MCF 10A (cell line): Measurements from ENCODE around the gene SNAI1. TPM values are rescaled to one million over a fixed set of nuclear protein-coding genes. Genes with fewer than 3 reads are reported as not detected.

Experiments
- BruUV-seq: library from RNA; stranded (reverse); fragments of 400-500 nt; replicated peaks from 2 replicates; lab custom pipeline; 2021; lab: Mats Ljungman, UMichigan
- CTCF ChIA-PET: fragments of 300-600 bp; sonication (Branson Sonifier 250); formaldehyde crosslinking; extraction: SDS; loops from one replicate; lab custom pipeline; 2021; ENCODE audit warnings: antibody characterized with exemption, inconsistent platforms; lab: Yijun Ruan, JAX
- POLR2A ChIA-PET: fragments of 300-600, 350-650 bp; sonication (Branson Sonifier 250); formaldehyde crosslinking; extraction: SDS; loops from one replicate; lab custom pipeline; 2020; ENCODE audit warnings: antibody characterized with exemption, inconsistent platforms; lab: Yijun Ruan, JAX
- DNase-seq: peaks from one replicate; pipeline ENCODE4 v3.0.0-alpha.2; 2018; ENCODE audit not compliant: unreplicated experiment
- H3K27ac Mint-ChIP-seq: one replicate; pipeline ENCODE4 v1.8.0; 2022; ENCODE audit warnings: mild to moderate bottlenecking, low read depth, mixed read lengths; ENCODE audit not compliant: unreplicated experiment
- H3K27me3 Mint-ChIP-seq: one replicate; pipeline ENCODE4 v1.8.0; 2022; ENCODE audit warnings: mixed read lengths; ENCODE audit not compliant: insufficient read depth, unreplicated experiment
- H3K36me3 Mint-ChIP-seq: one replicate; pipeline ENCODE4 v1.8.0; 2022; ENCODE audit warnings: mild to moderate bottlenecking, moderate library complexity, mixed read lengths; ENCODE audit not compliant: insufficient read depth, unreplicated experiment
- H3K4me1 Mint-ChIP-seq: one replicate; pipeline ENCODE4 v1.8.0; 2022; ENCODE audit warnings: mixed read lengths; ENCODE audit not compliant: insufficient read depth, unreplicated experiment
- H3K4me3 Mint-ChIP-seq: one replicate; pipeline ENCODE4 v1.8.0; 2022; ENCODE audit warnings: mild to moderate bottlenecking, moderate library complexity, mixed read lengths; ENCODE audit not compliant: unreplicated experiment
- H3K9me3 Mint-ChIP-seq: one replicate; pipeline ENCODE4 v1.8.0; 2022; ENCODE audit warnings: mixed read lengths; ENCODE audit not compliant: unreplicated experiment
- intact Hi-C: fragments of 100-400 bp; cut with micrococcal nuclease; formaldehyde crosslinking; loops from 2 replicates; pipeline ENCODE4 v1.14.1; 2022
- total RNA-seq: library from RNA; stranded (reverse); gene quantifications from 2 replicates; pipeline ENCODE4 v1.2.3, GENCODE V29; 2022
- TF ChIP-seq, protein P1 (sequence below): fragments of 200-600 bp; IDR thresholded peaks from one replicate; pipeline ENCODE4 v1.8.0; 2022; ENCODE audit warnings: antibody characterized with exemption, mild to moderate bottlenecking; ENCODE audit not compliant: unreplicated experiment

Gene SNAI1
- total RNA-seq, 1 experiment from 2014 or later = 0.23 TPM

DNA sequence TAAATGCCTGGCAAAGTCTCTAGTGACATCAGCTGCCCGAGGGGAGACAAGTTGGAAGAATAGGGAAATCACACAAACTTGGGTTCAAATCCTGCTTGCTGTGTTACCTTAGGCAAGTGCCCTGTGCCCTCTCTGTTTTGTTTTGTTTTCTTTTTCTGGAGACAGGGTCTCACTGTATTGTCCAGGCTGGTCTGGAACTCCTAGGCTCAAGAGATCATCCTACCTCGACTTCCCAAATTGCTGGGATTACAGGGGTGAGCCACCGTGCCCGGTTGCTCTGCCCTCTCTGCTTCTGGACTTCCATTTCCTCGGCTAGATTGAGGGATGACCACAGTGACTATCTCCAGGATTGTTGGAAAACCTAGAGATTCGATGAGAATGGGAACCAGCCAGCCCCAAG is 55.4 kb downstream of the SNAI1 start:
- no peak for DNase-seq
- ChIA-PET POLR2A (no interaction called here), CTCF (interaction anchor here (0.6 to 5.8 kb wide), 5 partner anchors 8 to 74 kb away, joined by 3 to 43 read pairs (median 6); no protein-coding TSS in a partner anchor)
- H3K4me1 Mint-ChIP-seq = peaks cover 9% of the 10 kb centered on the region
- no peak overlapping the region for H3K27ac Mint-ChIP-seq
- intact Hi-C loops = no loop called here
- no peaks in the 10 kb centered on the region for H3K9me3 Mint-ChIP-seq
- TF ChIP-seq, protein P1, sequence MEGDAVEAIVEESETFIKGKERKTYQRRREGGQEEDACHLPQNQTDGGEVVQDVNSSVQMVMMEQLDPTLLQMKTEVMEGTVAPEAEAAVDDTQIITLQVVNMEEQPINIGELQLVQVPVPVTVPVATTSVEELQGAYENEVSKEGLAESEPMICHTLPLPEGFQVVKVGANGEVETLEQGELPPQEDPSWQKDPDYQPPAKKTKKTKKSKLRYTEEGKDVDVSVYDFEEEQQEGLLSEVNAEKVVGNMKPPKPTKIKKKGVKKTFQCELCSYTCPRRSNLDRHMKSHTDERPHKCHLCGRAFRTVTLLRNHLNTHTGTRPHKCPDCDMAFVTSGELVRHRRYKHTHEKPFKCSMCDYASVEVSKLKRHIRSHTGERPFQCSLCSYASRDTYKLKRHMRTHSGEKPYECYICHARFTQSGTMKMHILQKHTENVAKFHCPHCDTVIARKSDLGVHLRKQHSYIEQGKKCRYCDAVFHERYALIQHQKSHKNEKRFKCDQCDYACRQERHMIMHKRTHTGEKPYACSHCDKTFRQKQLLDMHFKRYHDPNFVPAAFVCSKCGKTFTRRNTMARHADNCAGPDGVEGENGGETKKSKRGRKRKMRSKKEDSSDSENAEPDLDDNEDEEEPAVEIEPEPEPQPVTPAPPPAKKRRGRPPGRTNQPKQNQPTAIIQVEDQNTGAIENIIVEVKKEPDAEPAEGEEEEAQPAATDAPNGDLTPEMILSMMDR = no peak
- no peak overlapping the region for H3K4me3 Mint-ChIP-seq
- BruUV-seq = no TSS peak
- no peaks in the 10 kb centered on the region for H3K27me3 Mint-ChIP-seq
- no peaks in the 10 kb centered on the region for H3K36me3 Mint-ChIP-seq

Other genes with a start within 250 kb of the SNAI1 start
- 14.6 and 16.5 TPM in 2 replicates for gene SLC9A8, start 170.2 kb upstream of the SNAI1 start, total RNA-seq
- 5.5 and 8.6 TPM in 2 replicates for gene SPATA2, start 67.5 kb upstream of the SNAI1 start, total RNA-seq
- gene RNF114, start 46.6 kb upstream of the SNAI1 start, total RNA-seq = 40.0 and 48.6 TPM in 2 replicates
- 99.5 and 110 TPM in 2 replicates for gene UBE2V1, start 130.2 kb downstream of the SNAI1 start, total RNA-seq
- 26.0 and 30.5 TPM in 2 replicates for gene PEDS1, start 170.7 kb downstream of the SNAI1 start, total RNA-seq
- gene CEBPB, start 207.8 kb downstream of the SNAI1 start, total RNA-seq = 221 and 226 TPM in 2 replicates